K562 (cell line): ENCODE data around the gene PTAR1.
"Not testable (repeated sequence)": the region's sequence is repeated elsewhere in the genome, so short reads cannot be mapped to it uniquely, and the experiment has no call there.

ENCODE experiments used
- BRD4 ChIP-seq: fragments of 200-600 bp; sonication (generic); IDR thresholded peaks from 2 replicates; pipeline ENCODE4 v1.6.1; 2017; ENCODE audit warnings: inconsistent platforms
- CTCF ChIP-seq, 3 experiments: IDR thresholded peaks in 2 of 3; conservative IDR thresholded peaks in 1 of 3; 2 replicates each; pipeline ENCODE4 v1.5.1; 2011 to 2012; ENCODE audit warnings: low read length in 3 of 3, mild to moderate bottlenecking in 3 of 3, control low read depth in 2 of 3, improper control_type of control experiment in 1 of 3, inconsistent platforms in 1 of 3, low read depth in 1 of 3, mixed read lengths in 1 of 3, moderate library complexity in 1 of 3; ENCODE audit not compliant: insufficient read depth in 2 of 3
- FOXA1 ChIP-seq: fragments of 450-650 bp; IDR thresholded peaks from 2 replicates; pipeline ENCODE4 v1.6.1; 2016; ENCODE audit warnings: mild to moderate bottlenecking, borderline replicate concordance
- TARDBP ChIP-seq: fragments of 450-650 bp; IDR thresholded peaks from 2 replicates; pipeline ENCODE4 v1.6.1; 2016

- TF ChIP-seq BRD4; TARDBP; FOXA1; CTCF (IDR thresholded peaks at IDR 0.05 in 2 of 3, conservative IDR thresholded peaks at IDR 0.05 in 1 of 3; ENCODE audit: insufficient read depth in 2 of 3, low read depth in 1 of 3, low read length in 3 of 3): not testable (repeated sequence)
These were observed 39.7 kb upstream of the PTAR1 start for GRCh38 chr9:69799521-69799920.
